ENCODE data around the gene ATP8B4. TPM values are rescaled to one million over a fixed set of nuclear protein-coding genes. Genes with fewer than 3 reads are reported as not detected.

ATP8B4 gene
- total and polyA plus RNA-seq, 2 donors (not counting 3 experiments of a cell fraction or from before 2014, with no cell fraction given), result not detected

GRCh38 chr15:49844390-49844789, 274.6 kb downstream of the ATP8B4 start:
- Histone ChIP-seq H3K27ac (ENCODE audit: insufficient read depth, low read depth, low read length) (no peak overlapping the region), H3K4me3 (replicated peaks in 1 of 3; ENCODE audit: insufficient read depth in 1 of 3, low read depth in 1 of 3, low read length in 3 of 3) (no peak overlapping the region), H3K79me2 (ENCODE audit: control insufficient read depth, insufficient read depth, low read length) (no peaks in the 10 kb centered on the region), H4K20me1 (replicated peaks; ENCODE audit: control insufficient read depth, extremely low read depth, insufficient read depth, low read length) (no peaks in the 10 kb centered on the region), H3K4me1 (ENCODE audit: control insufficient read depth, extremely low read depth, insufficient read depth, low read length) (no peaks in the 10 kb centered on the region), H3K9ac (replicated peaks; ENCODE audit: extremely low read depth, insufficient read depth, low read length) (no peak overlapping the region), H3K27me3 (ENCODE audit: control insufficient read depth in 2 of 2, insufficient read depth in 2 of 2, low read length in 2 of 2) (no peaks in the 10 kb centered on the region), H3K4me2 (ENCODE audit: insufficient read depth, low read length) (no peak overlapping the region), H3K9me3 (replicated peaks; ENCODE audit: control insufficient read depth, insufficient read depth, low read length) (no peaks in the 10 kb centered on the region), H3K36me3 (ENCODE audit: control insufficient read depth in 2 of 2, extremely low read depth in 1 of 2, insufficient read depth in 2 of 2, low read length in 2 of 2) (no peaks in the 10 kb centered on the region), H2AFZ (ENCODE audit: low read depth, low read length) (no peak overlapping the region), H3K9me1 (replicated peaks; ENCODE audit: control insufficient read depth, extremely low read depth, insufficient read depth, low read length) (no peaks in the 10 kb centered on the region)
- no peak for DNase-seq (ENCODE audit: low read depth, low spot score)
- TF ChIP-seq MYC (IDR thresholded peaks at IDR 0.05; ENCODE audit: low read depth, low read length), result no peak
- TF ChIP-seq FOS (IDR thresholded peaks at IDR 0.05; ENCODE audit: borderline replicate concordance, insufficient read depth, low read length), result no peak
- no peak for TF ChIP-seq POLR2AphosphoS5 (IDR thresholded peaks at IDR 0.05; ENCODE audit: insufficient read depth, low read depth, low read length)
- no peak for TF ChIP-seq GATA2 (IDR thresholded peaks at IDR 0.05; ENCODE audit: insufficient read depth, insufficient read length, low read depth, low read length)
- no peak for TF ChIP-seq CTCF (IDR thresholded peaks at IDR 0.05; ENCODE audit: extremely low read depth in 1 of 2, insufficient read depth in 1 of 2, low read depth in 1 of 2, low read length in 2 of 2)
- no peak for TF ChIP-seq POLR2A (IDR thresholded peaks at IDR 0.05; ENCODE audit: low read depth, low read length)
- TF ChIP-seq JUN (IDR thresholded peaks at IDR 0.05; ENCODE audit: borderline replicate concordance, insufficient read depth, insufficient read length, low read depth), result no peak
- TF ChIP-seq MAX (IDR thresholded peaks at IDR 0.05; ENCODE audit: insufficient read depth, insufficient read length), result no peak
- TF ChIP-seq EZH2 (IDR thresholded peaks at IDR 0.05; ENCODE audit: borderline replicate concordance, low read depth, low read length, severe bottlenecking), result no peak
- dilution Hi-C loops (cut with MboI; ENCODE audit: extremely low pct_ligation_motif_present, low sequenced_read_pairs) (no loop called here), intact Hi-C loops (cut with micrococcal nuclease) (no loop called here)
- CTCF ChIA-PET, result no interaction called here
- no TSS peak for BruUV-seq (replicated peaks)
- POLR2A ChIA-PET, result no interaction called here
- no peak for FAIRE-seq

Measured in endothelial cell of umbilical vein (primary cell).